GM12878 (cell line): ENCODE results near the gene ELF2. TPM values are rescaled to one million over a fixed set of nuclear protein-coding genes. Genes with fewer than 3 reads are reported as not detected.

Source experiments
- BMI1 ChIP-seq: fragments of 450-650 bp; IDR thresholded peaks from 2 replicates; pipeline ENCODE4 v1.6.1; 2016; ENCODE audit warnings: mild to moderate bottlenecking, moderate library complexity, borderline replicate concordance
- CHD4 ChIP-seq: fragments of 200-600 bp; sonication (generic); IDR thresholded peaks from 2 replicates; pipeline ENCODE4 v1.6.1; 2016; ENCODE audit warnings: mild to moderate bottlenecking
- CREM ChIP-seq: IDR thresholded peaks from 2 replicates; pipeline ENCODE4 v1.6.1; 2014; ENCODE audit warnings: antibody characterized with exemption, low read depth
- E4F1 ChIP-seq: fragments of 450-650 bp; IDR thresholded peaks from 2 replicates; pipeline ENCODE4 v1.6.1; 2018; ENCODE audit warnings: borderline replicate concordance, mild to moderate bottlenecking; ENCODE audit not compliant: partially characterized antibody
- GABPA ChIP-seq: IDR thresholded peaks from 2 replicates; pipeline ENCODE4 v1.6.1; 2014; ENCODE audit warnings: antibody characterized with exemption, low read depth, mild to moderate bottlenecking, inconsistent platforms
- MXI1 ChIP-seq: fragments of 150-350 bp; IDR thresholded peaks from 2 replicates; pipeline ENCODE4 v1.6.1; 2011; ENCODE audit warnings: low read depth, mild to moderate bottlenecking, inconsistent platforms, low read length, improper control_type of control experiment
- NFYB ChIP-seq: IDR thresholded peaks from 2 replicates; pipeline ENCODE4 v1.6.1; 2011; ENCODE audit warnings: low read depth, mild to moderate bottlenecking, low read length, improper control_type of control experiment, moderate library complexity; ENCODE audit not compliant: insufficient read depth
- POLR2AphosphoS2 ChIP-seq: IDR thresholded peaks from 2 replicates; pipeline ENCODE4 v1.6.1; 2011; ENCODE audit warnings: low read depth, mild to moderate bottlenecking, low read length, improper control_type of control experiment, moderate library complexity
- RELB ChIP-seq: fragments of 450-650 bp; IDR thresholded peaks from 2 replicates; pipeline ENCODE4 v1.6.1; 2017; ENCODE audit warnings: low read depth, mild to moderate bottlenecking, moderate library complexity
- SIN3A ChIP-seq: IDR thresholded peaks from 2 replicates; pipeline ENCODE4 v1.6.1; 2012; ENCODE audit warnings: low read depth, low read length, improper control_type of control experiment
- SP1 ChIP-seq: IDR thresholded peaks from one replicate; pipeline ENCODE4 v1.6.1; 2011; ENCODE audit warnings: low read depth, low read length
- TARDBP ChIP-seq: IDR thresholded peaks from 2 replicates; pipeline ENCODE4 v1.6.1; 2016; ENCODE audit warnings: borderline replicate concordance
- TCF7 ChIP-seq: IDR thresholded peaks from 2 replicates; pipeline ENCODE4 v1.6.1; 2014; ENCODE audit warnings: antibody characterized with exemption, borderline replicate concordance
- USF1 ChIP-seq: IDR thresholded peaks from 2 replicates; pipeline ENCODE4 v1.6.1; 2011; ENCODE audit warnings: borderline replicate concordance, low read depth, mild to moderate bottlenecking, moderate library complexity, mixed read lengths, low read length; ENCODE audit not compliant: insufficient read depth; ENCODE audit errors: extremely low read length
- ZNF274 ChIP-seq: IDR thresholded peaks from one replicate; pipeline ENCODE4 v1.8.0; 2011; ENCODE audit not compliant: insufficient read length, insufficient read depth
- ZZZ3 ChIP-seq: IDR thresholded peaks from 2 replicates; pipeline ENCODE4 v1.6.1; 2011; ENCODE audit warnings: low read depth; ENCODE audit not compliant: control insufficient read depth, insufficient read length
- polyA plus RNA-seq, 11 experiments: library from polyadenylated mRNA; depleted of rRNA in 4 of 11; unstranded in 6 of 11; stranded (reverse) in 5 of 11; fragments of >200 nt; fragmentation: Nextera tagmentation in 4 of 11; fragmentation: Illumina TruSeq in 1 of 11; extraction: Ambion mirVana in 4 of 11; extraction: Trizol in 1 of 11; gene quantifications; 1 replicate in 1 of 11; 2 replicates in 10 of 11; pipeline versions ENCODE4 v1.2.1 to v1.2.3, GENCODE V29; 2011 to 2016; ENCODE audit warnings: inconsistent platforms in 2 of 11, missing spikeins in 2 of 11, low read depth in 1 of 11
- total RNA-seq, 4 experiments: library from RNA; depleted of rRNA in 3 of 4; stranded (reverse); fragments of >200 nt in 3 of 4; fragmentation: Illumina TruSeq in 1 of 4; extraction: Trizol in 1 of 4; gene quantifications; 2 replicates each; pipeline versions ENCODE4 v1.2.1 to v1.2.3, GENCODE V29; 2013 to 2021

ELF2 gene
- total and polyA plus RNA-seq, 10 of the 15 experiments (the other 5 are each of a cell fraction or from before 2014, with no cell fraction given) = 10.5 to 30.1 (median 20.5) TPM

- no peak for TF ChIP-seq ZZZ3
- no peak for TF ChIP-seq ZNF274
- TF ChIP-seq RELB = no peak; the same call in 1 of the 2 replicates
- peak; percentile 89 for TF ChIP-seq MXI1
- TF ChIP-seq E4F1 = peak; percentile 95
- peak; percentile 82 for TF ChIP-seq GABPA
- TF ChIP-seq SIN3A = peak; percentile 98
- peak; percentile 82; the same call in 1 of the 2 replicates for TF ChIP-seq TARDBP
- no peak for TF ChIP-seq TCF7
- no peak for TF ChIP-seq USF1
- no peak for TF ChIP-seq CHD4
- TF ChIP-seq SP1 = peak; percentile 88
- TF ChIP-seq CREM = peak; percentile 76; the same call in 1 of the 2 replicates
- TF ChIP-seq BMI1 = no peak
- TF ChIP-seq POLR2AphosphoS2 = peak; percentile 65; the same call in 1 of the 2 replicates
- TF ChIP-seq NFYB = peak; percentile 97
These were observed 94.0 kb downstream of the ELF2 start (continued) for GRCh38 chr4:139082750-139083606.
